HepG2 (cell line): ENCODE results near the gene MSANTD1.

Experiments
- EZH2 ChIP-seq: conservative IDR thresholded peaks from 2 replicates; pipeline ENCODE4 v1.6.1; 2012; ENCODE audit warnings: mild to moderate bottlenecking, low read depth, low read length, moderate library complexity
- FOXM1 ChIP-seq: sonication (generic); formaldehyde crosslinking; IDR thresholded peaks from 2 replicates; pipeline ENCODE4 v1.5.0; 2020; ENCODE audit warnings: missing genetic modification reagents
- NFRKB ChIP-seq: fragments of 450-650 bp; IDR thresholded peaks from 2 replicates; pipeline ENCODE4 v1.6.1; 2017
- TF ChIP-seq, protein P1 (sequence below): sonication (generic); formaldehyde crosslinking; IDR thresholded peaks from 2 replicates; pipeline ENCODE4 v1.8.1; 2023; ENCODE audit warnings: missing genetic modification reagents, mild to moderate bottlenecking, borderline replicate concordance
- TF ChIP-seq, protein P2 (sequence below): IDR thresholded peaks from 2 replicates; pipeline ENCODE4 v1.6.1; 2016; ENCODE audit warnings: control low read depth
- TF ChIP-seq, protein P3 (sequence below): sonication (generic); formaldehyde crosslinking; IDR thresholded peaks from 2 replicates; pipeline ENCODE4 v1.5.0; 2020; ENCODE audit warnings: mild to moderate bottlenecking, missing genetic modification reagents, moderate library complexity

DNA sequence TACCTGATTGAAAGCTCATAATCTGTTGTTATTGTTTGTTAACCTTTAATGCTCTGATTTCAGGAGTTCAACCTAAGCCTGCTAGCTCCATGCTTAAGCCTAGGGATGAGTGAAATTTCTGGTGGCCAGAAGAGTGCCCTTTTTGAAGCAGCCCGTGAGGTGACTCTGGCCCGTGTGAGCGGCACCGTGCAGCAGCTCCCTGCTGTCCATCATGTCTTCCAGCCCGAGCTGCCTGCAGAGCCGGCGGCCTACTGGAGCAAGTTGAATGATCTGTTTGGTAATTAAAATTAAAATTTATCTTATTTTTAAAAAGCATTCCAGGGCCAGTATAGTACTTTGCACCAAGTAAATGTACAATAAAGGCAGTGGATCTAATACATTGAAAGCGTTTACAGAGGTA is 37.1 kb upstream of the MSANTD1 start:
- TF ChIP-seq, protein P1, sequence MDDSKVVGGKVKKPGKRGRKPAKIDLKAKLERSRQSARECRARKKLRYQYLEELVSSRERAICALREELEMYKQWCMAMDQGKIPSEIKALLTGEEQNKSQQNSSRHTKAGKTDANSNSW = no peak
- TF ChIP-seq, protein P2, sequence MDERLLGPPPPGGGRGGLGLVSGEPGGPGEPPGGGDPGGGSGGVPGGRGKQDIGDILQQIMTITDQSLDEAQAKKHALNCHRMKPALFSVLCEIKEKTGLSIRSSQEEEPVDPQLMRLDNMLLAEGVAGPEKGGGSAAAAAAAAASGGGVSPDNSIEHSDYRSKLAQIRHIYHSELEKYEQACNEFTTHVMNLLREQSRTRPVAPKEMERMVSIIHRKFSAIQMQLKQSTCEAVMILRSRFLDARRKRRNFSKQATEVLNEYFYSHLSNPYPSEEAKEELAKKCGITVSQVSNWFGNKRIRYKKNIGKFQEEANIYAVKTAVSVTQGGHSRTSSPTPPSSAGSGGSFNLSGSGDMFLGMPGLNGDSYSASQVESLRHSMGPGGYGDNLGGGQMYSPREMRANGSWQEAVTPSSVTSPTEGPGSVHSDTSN = no peak
- TF ChIP-seq FOXM1 (CRISPR knock-in tag) (no peak), EZH2 (no peak), NFRKB (no peak)
- TF ChIP-seq, protein P3, sequence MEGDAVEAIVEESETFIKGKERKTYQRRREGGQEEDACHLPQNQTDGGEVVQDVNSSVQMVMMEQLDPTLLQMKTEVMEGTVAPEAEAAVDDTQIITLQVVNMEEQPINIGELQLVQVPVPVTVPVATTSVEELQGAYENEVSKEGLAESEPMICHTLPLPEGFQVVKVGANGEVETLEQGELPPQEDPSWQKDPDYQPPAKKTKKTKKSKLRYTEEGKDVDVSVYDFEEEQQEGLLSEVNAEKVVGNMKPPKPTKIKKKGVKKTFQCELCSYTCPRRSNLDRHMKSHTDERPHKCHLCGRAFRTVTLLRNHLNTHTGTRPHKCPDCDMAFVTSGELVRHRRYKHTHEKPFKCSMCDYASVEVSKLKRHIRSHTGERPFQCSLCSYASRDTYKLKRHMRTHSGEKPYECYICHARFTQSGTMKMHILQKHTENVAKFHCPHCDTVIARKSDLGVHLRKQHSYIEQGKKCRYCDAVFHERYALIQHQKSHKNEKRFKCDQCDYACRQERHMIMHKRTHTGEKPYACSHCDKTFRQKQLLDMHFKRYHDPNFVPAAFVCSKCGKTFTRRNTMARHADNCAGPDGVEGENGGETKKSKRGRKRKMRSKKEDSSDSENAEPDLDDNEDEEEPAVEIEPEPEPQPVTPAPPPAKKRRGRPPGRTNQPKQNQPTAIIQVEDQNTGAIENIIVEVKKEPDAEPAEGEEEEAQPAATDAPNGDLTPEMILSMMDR (CRISPR knock-in tag) = no peak
